Stomach (tissue), 4 donors: Measurements from ENCODE around the gene OXCT1.

Experiments
- EP300 ChIP-seq: sonication (generic); formaldehyde crosslinking; IDR thresholded peaks from one replicate; pipeline ENCODE4 v1.6.1; 2017; ENCODE audit warnings: antibody characterized with exemption
- POLR2A ChIP-seq, 4 donors: fragments of 450-650 bp; IDR thresholded peaks; one replicate each; pipeline ENCODE4 v1.6.1; 2016; ENCODE audit warnings: antibody characterized with exemption in 4 of 4, control low read depth in 2 of 4, mild to moderate bottlenecking in 1 of 4, moderate library complexity in 1 of 4
- TF ChIP-seq, protein P1 (sequence below), 7 experiments: fragments of 450-650 bp in 4 of 7; fragments of 200-600 bp in 3 of 7; sonication (generic) in 3 of 7; IDR thresholded peaks; one replicate each; pipeline ENCODE4 v1.5.1; 2016 to 2019; ENCODE audit warnings: antibody characterized with exemption in 7 of 7, control low read depth in 2 of 7, mild to moderate bottlenecking in 1 of 7

GRCh38 chr5:41883936-41884335 lies 13.7 kb upstream of the OXCT1 start:
- TF ChIP-seq EP300 (no peak), POLR2A (IDR thresholded peaks at IDR 0.05) (no peak)
- TF ChIP-seq, protein P1, sequence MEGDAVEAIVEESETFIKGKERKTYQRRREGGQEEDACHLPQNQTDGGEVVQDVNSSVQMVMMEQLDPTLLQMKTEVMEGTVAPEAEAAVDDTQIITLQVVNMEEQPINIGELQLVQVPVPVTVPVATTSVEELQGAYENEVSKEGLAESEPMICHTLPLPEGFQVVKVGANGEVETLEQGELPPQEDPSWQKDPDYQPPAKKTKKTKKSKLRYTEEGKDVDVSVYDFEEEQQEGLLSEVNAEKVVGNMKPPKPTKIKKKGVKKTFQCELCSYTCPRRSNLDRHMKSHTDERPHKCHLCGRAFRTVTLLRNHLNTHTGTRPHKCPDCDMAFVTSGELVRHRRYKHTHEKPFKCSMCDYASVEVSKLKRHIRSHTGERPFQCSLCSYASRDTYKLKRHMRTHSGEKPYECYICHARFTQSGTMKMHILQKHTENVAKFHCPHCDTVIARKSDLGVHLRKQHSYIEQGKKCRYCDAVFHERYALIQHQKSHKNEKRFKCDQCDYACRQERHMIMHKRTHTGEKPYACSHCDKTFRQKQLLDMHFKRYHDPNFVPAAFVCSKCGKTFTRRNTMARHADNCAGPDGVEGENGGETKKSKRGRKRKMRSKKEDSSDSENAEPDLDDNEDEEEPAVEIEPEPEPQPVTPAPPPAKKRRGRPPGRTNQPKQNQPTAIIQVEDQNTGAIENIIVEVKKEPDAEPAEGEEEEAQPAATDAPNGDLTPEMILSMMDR (IDR thresholded peaks at IDR 0.05), result no peak
